NCI-H1048 (cell line): ENCODE data around the gene ATG13.
A peak's percentile ranks its signal among the peaks of the same experiment; 100 is the strongest.
"Not testable (repeated sequence)": the region's sequence is repeated elsewhere in the genome, so short reads cannot be mapped to it uniquely, and the experiment has no call there.

ENCODE experiments used
- DNase-seq: peaks from one replicate; lab custom pipeline; 2025; lab: John Stamatoyannopoulos, UW

The ATG13 gene

DNA sequence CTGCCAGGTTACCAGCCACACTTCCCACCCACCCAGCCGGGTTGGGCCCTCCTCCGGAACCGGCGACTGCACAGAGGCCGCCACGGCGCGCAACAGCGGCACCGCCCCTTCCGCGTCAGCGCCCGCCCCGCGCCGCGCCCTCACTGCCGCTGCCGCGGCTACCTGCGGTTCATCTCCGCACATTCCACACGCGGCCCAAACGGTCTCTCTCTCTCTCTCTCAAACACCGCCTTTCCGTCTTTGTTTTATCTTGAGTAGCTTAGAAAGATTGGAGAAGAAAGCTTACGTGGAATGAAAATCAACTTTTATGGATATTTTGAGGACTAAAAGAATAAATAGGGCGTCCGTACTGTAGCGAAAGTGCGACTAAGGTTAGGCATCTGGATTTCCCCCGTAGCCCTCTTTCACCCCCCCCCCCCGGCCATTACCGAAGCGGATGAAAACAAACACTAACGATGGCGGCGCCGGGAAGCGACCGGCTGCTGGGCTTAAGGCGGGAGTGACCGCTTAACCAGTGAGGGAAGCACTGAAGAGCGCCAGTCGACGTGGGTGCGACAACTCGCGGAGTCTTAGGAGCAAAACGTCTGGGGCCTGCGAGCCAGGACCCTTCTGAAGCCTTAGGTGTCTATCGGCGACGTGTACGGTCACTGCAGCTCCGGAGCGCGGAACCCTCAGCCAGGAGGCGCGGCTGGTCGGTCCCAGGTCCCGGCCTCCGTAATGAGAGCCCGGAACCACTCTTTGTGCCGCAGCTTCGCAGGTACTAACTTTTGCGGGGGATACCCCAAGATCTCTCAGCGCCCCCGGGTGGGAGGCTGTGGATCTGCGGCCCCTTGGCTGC lies at the start of gene ATG13, which contains the start of gene HARBI1:
Gene ATG13 (plus strand): TSS at position 420 of the 838 bp plus-strand sequence. CDS start 26,739 bp downstream, outside the sequence.
Gene HARBI1 (minus strand): TSS at position 94 of the 838 bp plus-strand sequence. CDS start 990 bp downstream, outside the sequence.
- peak; percentile 73 for DNase-seq

DNA sequence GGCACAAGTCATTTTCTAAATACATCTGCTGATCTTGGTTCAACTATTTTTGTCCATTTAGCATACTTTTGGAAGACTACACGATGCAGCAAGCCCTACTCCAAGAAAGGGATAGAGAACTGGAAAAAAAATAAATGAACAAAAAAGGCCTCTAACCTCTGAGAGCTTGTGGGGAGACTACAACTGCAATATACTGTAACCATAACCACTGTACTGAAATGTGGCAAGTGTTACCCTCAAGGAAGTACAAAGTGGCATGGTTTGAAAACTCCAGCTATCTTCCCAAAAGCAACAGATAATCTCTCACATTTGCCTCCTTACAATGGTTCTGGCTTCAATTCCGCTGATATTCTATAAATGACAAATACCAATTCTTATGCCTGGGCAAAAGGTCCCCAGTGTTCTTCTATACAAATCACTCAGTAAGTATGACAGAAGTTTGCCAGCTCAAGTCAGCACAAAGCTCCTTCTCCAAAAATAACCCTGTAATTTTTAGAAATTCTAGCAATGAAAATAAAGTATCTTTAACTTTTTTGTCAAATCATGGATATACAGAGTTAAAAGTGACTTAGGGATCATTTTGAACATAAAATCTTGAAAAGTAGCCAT lies 46.5 kb upstream of the ATG13 start:
- no peak for DNase-seq

DNA sequence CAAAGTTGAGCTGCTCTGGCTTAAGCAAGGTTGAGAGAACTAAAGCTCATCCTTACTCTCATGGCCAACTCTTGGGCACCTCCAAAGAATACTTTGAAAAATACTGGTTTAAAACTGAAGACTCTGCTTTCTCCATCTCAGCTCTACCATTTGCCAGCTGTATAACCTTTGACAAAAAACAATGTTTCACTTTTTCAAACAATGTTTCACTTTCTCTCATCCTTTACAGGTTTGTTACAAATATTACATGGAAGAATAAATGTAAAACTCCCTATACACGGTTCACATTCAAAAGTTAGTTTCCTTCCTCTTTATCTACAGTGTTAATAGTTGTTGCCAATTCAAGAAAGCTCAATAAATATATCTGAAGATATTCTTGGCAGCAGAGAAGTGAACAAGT lies 42.7 kb upstream of the ATG13 start:
- DNase-seq, result no peak

DNA sequence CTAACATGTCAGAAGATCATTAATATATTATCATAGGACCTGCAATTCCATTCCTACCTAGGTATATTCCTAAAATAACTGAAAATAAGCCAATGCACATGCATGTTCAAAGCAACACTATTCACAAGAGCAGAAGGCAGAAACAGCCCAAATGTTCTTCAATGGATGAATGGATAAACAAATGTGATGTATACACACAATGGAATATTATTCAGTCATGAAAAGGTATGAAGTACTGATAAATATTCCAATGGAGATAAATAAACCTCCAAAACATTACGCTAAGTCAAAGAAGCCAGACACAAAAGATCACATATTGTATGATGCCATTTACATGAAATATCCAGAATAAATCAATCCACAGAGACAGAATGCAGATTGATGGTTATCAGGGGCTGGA lies 40.3 kb upstream of the ATG13 start:
- no peak for DNase-seq

DNA sequence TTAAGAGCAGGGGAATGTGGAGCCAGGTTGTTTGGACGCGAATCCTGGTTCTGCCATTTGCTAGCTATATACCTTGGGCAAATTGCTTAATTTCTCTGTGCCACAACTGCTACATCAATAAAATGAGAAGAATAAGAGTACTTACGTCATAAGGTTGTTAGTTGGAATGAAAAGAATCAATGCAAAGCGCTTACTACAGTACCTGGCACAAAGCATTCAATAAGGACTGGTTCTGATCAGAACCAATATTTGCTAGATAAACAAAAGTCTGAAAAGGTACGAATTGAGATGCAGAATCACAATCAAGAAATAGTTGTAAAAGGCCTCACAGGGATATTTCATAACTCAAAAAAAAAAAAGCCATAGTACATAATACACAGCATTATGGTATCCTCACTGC lies 34.8 kb upstream of the ATG13 start:
- no peak for DNase-seq

DNA sequence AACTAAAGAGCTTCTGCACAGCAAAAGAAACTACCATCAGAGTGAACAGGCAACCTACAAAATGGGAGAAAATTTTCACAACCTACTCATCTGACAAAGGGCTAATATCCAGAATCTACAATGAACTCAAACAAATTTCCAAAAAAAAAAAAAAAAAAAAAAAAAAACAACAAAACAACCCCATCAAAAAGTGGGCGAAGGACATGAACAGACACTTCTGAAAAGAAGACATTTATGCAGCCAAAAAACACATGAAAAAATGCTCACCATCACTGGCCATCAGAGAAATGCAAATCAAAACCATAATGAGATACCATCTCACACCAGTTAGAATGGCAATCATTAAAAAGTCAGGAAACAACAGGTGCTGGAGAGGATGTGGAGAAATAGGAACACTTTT lies 33.8 kb upstream of the ATG13 start:
- DNase-seq, result not testable (repeated sequence)

DNA sequence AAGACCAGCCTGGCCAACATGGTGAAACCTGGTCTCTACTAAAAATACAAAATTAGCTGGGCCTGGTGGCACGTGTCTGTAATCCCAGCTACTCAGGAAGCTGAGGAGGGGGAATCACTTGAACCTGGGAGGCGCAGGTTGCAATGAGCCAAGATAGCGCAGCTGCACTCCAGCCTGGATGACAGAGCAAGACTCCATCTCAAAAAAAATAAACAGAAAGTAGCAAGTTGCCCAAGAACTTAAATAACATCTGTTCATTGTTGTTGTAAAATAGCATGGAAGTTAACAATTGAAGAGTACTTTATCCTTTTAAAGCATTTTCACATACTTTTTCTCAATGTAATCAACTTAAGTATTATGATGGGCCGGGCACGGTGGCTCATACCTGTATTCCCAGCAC lies 29.2 kb upstream of the ATG13 start:
- DNase-seq, result no peak

DNA sequence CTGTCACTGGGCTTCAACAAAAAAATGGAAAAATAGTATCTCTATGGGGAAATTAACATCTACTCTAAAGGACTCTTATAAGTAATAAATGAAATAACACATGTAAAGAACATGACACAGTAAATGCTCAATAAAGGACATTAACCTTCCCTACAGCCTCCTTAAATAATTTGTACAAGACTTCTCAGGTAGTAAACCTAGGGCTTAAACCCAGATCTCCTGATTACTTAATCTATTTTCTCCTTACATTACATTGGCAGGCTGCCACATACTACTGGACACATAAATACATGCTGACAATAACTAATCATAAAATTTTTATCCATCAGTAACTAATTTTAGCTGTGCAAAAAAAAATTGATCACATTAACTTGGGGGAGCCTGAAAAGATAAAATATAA lies 28.4 kb upstream of the ATG13 start:
- no peak for DNase-seq

DNA sequence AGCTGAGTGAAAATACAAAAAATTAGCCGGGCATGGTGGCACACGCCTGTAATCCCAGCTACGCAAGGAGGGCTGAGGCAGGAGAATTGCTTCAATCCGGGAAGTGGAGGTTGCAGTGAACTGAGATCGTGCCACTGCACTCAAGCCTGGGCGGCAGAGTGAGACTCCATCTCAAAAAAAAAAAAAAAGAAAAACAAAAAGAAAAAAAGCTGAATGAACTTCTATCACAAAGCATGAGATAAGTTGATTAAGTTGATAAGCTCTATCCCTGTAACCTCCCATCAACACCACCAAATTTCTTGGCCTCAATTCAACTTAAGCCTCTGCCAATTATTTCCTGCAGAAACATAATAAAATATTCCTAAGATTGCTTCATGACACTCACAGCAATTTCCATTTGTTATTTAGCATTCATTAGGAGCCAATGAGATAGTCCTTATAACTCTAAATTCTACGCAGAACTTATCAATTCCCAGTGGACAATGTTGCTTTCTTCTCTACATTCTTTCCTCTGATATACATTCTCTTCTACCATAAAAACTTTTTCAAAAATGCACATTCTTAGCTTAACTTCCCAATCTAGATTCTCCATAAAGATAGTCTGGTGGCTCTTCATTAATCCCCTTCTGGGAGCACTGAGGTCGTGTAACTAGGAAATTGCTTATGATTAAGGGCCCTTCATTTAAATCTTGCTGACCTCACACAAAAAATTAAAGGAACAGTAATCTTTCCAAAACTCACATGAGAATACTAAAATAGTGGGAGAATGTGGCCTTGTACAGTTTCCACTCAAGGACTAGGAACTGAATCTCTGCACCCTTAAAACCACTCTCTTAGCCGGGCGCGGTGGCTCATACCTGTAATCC lies 26.4 kb upstream of the ATG13 start:
- no peak for DNase-seq

DNA sequence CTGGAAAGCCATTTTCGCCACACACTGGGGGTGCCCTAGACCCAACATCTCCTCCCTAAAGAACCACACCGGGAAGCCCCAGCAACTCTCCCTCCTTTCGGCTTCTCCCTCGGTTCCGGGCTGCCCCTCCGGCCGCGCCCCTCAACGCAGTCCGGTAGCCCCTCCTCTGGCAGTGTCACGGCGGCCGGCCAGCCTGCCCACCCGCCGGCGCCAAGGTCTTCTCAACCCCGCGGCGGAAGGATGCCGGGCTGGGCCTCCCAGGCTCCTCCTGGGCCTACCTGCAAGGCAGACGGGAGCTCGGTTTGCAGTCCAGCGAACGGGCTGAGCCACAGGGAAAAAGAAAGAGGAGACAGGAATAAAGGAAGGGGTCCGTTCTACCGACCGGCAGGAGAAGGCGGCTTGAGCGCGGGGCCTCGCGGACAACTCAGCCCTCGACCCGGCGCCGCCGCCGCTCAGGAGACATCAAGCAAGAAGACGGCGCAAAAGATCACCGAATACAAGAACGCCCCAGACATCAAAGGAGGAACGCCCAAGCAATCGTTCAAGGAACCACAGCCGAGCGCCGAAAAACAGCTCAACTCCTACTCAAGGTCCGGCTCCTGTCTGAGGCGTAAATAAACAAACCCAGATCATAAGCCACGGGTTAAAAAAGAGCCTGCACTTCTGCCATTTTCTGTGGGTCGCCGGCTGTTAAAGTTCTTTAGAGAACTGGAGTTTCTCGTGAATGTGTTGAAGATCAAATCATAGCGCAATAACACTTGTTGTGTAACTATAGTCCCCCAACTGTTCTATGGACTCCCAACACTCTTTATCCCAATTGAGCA lies 23.6 kb upstream of the ATG13 start, which contains the start of gene AMBRA1:
Gene AMBRA1 (minus strand): TSS at position 474 of the 824 bp plus-strand sequence. CDS start 45,643 bp downstream, outside the sequence.
- DNase-seq, result peak; percentile 61

DNA sequence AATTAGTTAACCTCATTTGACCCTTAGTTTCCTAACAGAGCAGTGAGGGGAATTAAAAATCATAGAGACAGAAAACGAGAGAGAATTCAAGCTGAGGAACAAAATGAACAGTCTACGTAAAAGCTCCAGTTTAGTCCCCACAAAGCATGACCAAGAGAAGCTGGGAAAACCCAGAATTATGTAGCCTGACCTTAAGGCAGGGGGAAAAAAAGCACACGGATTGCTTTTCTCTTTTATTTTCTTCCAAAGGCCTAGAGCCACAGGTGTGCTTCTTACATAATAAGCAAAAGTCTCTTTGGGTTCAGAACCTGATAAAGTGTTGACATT lies 23.0 kb upstream of the ATG13 start:
- no peak for DNase-seq

DNA sequence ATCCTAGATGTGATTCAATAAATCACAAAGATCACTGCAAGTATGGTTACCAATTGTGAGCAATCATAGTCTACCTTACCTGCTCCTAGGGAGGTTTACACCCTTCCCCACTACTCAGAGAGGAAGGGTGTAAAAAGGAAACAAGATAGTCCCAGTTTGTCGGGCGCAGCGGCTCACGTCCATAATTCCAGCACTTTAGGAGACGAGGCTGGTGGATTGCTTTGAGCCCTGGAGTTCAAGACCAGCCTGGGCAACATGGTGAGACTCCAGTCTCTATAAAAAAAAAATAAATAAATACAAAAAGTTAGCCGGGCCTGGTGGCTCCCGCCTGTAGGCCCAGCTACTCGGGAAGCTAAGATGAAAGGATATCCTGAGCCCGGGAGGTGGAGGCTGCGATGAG lies 22.6 kb upstream of the ATG13 start:
- no peak for DNase-seq

DNA sequence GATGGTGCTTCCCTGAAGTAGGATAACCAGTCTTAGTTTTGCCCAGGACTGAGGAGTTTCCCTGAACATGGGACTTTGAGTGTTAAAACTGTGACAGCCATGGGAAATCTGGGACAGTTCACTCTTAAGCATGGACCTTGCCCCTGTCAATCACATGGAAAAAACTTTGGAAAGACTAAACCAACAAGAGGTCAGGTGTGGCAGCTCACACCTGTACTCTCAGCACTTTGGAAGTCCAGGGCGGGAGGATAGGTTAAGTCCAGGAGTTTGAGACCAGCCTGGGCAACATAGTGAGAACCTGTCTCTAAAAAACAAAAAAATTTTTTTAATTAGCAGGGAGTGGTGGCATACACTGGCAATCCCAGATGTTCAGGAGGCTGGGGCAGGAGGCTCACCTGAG lies 20.2 kb upstream of the ATG13 start:
- DNase-seq, result no peak

DNA sequence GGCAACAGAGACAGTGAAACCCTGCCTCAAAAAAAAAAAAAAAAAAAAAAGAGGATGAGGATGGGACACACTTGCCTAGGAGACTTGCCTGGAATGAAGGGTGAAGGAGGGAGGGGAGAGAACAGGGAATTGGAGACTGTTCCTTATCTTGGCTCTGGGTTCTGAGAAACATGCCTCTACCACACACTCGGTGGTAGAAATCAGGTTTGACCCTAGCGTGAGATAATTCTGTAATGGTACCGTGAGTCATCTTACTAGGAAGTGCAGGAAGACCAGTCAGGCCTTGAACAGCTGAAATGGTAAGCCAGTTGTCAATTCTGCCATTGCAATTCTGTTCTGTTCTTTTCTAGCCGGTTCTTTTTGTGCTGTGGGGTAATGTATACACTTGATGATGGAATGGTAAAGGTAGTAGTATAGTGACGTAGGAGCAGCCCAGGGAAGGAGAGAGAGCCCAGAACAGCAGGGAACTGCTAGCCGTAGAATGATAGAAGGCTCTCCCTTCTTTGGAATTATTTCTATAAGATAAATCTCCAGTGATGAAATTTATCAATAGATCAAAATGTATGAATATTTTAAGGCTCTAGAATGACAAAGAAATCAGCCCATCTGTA lies 19.6 kb upstream of the ATG13 start:
- DNase-seq, result no peak

DNA sequence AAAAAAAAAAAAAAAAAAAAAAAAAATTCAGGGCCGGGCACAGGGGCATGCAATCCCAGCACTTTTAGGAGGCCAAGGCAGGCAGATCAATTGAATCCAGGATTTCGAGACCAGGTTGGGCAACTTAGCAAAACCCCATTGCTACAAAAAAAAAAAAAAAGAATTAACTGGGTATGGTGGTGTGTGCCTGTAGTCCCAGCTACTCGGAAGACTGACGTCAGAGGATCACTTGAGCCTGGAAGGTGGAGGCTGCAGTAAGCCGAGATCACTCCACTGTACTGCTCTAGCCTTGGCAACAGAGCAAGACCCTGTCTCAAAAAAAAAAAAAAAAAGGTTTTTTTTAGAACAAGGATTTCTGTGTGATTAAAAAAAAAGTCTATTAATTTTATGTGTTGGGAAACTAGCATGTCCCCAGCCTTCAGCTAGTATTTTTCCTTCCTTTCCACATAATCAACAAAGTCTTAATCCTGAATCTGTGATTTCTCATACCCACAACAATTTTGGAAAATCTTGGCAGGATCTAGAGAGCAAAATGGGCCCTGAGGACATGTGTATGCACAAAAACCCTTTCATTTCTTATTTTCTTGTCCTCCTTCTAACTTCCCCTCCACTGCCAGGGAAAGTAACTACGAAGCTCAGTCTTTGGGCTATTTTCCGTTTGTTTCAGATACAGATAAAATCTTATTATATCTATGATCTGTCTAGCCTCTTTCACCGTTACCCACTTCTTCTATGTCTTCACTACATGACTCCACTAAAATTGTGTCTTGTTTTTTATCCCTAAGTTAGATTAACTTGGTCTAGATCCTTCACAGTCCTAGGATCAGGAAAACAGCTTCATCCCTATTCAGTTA lies 17.8 kb upstream of the ATG13 start:
- no peak for DNase-seq

DNA sequence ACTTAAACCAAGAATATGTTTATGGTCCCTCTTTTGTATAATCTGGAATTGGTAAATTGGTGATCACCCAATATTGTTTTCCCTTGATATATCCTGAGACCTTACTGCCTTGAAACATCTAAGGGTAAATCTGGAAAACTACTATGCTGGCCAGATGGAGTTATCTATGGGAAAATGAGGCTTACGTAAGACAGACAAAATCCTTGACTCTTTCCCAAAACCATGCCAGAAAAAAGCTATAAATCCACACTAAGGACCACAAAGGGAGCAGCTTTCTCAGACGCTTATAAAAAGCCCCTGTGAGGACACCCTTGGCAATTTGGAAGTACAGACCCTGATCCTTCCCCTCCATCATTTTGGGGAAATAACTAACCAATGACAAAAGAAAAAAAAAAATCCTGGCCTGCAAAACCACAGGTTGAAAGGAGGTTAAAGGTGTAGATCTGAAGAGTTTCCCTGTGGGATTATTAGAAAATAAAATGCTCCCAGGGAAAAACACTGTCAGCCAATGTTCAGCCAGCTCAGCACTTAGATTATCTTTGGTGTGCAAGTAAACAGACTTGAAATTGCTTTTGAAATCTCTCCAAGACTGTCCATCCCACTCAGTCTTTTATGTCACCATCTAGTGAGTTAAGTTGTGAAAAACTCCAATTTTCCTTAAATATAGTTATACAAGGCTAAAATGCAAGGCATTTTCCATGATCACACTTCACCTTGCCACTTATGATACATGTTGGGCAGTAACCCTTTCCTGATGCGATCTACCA lies 17.0 kb upstream of the ATG13 start:
- no peak for DNase-seq

DNA sequence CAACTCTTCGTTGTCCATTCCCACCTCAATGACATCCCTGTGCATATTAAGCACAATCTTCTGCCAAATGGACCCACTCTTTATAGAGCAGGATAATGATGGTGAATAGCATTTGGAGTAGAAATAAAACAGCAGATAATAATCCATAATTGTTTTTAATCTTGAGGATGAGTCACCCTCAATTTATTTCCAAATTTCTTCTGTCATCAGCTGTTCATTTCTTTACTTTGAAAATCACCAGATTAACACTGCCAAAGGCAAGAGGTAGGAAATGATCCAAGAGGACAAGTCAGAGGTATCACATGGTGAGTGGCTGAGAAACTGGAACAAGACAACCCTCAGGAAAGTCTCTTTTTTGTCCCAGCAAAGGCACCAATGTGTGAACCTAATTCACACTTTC lies 16.2 kb upstream of the ATG13 start:
- no peak for DNase-seq

DNA sequence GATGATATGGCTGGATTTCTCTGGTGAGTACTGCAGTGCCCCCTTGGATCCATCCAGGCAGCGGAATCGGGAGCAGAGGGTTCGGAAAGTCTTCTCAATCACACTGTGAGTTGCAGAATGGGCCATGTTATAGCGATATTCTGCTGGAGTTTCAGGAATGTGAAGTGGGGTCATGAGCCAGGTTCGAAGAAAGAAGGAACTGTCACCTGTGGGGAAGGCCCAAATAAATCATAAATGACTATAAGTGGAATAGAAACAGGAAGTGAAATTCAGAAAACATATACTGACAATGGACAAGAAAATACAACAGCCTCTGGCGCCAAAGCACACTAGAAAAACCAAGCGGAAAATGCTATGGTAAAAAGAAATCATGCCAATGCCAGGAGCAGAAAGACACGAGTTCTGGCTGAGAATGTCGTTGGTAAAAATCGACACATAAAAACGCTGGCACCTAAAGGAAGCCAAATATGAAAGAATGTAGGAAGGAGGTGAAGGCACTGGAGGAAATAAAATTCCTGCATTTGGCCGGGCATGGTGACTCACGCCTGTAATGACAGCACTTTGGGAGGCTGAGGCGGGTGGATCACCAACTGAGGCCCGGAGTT lies 13.5 kb upstream of the ATG13 start:
- no peak for DNase-seq

DNA sequence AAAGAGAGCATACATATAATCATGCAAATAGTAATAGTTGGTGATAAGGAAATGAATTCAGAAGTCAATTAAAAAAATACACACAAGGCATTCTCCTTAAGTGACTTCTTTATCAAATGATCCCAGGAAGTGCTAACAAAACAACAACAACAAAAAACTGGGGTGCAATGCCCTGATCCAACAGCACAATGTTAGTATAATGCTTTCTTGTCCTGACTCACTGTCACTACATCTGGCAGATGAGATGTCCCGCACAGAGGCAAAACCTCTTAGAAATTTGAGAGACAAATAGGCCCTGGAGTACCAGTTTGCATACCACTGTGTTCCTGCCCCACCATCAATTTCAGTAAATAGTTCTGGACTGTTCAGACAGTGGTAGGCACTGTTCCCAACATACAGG lies 12.6 kb upstream of the ATG13 start:
- DNase-seq, result no peak
